Loucy (cell line): Measurements from ENCODE around the gene SLC46A2.

ENCODE experiments used
- H2AFZ ChIP-seq: fragments of 200-600 bp; sonication (generic); 2 replicates; pipeline ENCODE4 v1.6.0; 2016; ENCODE audit warnings: antibody characterized with exemption, mild to moderate bottlenecking, low read length, moderate library complexity
- H3F3A ChIP-seq: fragments of 200-600 bp; 2 replicates; pipeline ENCODE4 v1.6.0; 2016; ENCODE audit warnings: antibody characterized with exemption, low read depth, mild to moderate bottlenecking
- H3K27me3 ChIP-seq: fragments of 200-600 bp; sonication (generic); 2 replicates; pipeline ENCODE4 v1.6.1; 2014; ENCODE audit warnings: low read length, mild to moderate bottlenecking; ENCODE audit not compliant: insufficient read depth, poor library complexity, severe bottlenecking
- H3K36me3 ChIP-seq: fragments of 200-600 bp; sonication (generic); 2 replicates; pipeline ENCODE4 v1.6.1; 2016; ENCODE audit warnings: low read length; ENCODE audit not compliant: insufficient read depth
- H3K4me1 ChIP-seq: fragments of 200-600 bp; sonication (generic); 2 replicates; pipeline ENCODE4 v1.5.1; 2014; ENCODE audit warnings: low read length, mild to moderate bottlenecking; ENCODE audit not compliant: insufficient read depth, poor library complexity, severe bottlenecking
- H3K4me2 ChIP-seq: fragments of 200-600 bp; sonication (generic); 2 replicates; pipeline ENCODE4 v1.6.0; 2014; ENCODE audit warnings: antibody characterized with exemption, low read length, low read depth, mild to moderate bottlenecking; ENCODE audit not compliant: poor library complexity, severe bottlenecking
- H3K4me3 ChIP-seq: fragments of 200-600 bp; sonication (generic); 2 replicates; pipeline ENCODE4 v1.5.1; 2014; ENCODE audit warnings: low read length, mild to moderate bottlenecking, mixed read lengths; ENCODE audit not compliant: poor library complexity, severe bottlenecking
- H3K79me2 ChIP-seq: fragments of 200-600 bp; sonication (generic); 2 replicates; pipeline ENCODE4 v1.6.1; 2014; ENCODE audit warnings: low read length; ENCODE audit not compliant: insufficient read depth
- H3K9ac ChIP-seq: fragments of 200-600 bp; sonication (generic); 2 replicates; pipeline ENCODE4 v1.6.0; 2014; ENCODE audit warnings: mild to moderate bottlenecking, low read depth, low read length, moderate library complexity; ENCODE audit not compliant: poor library complexity, severe bottlenecking
- H3K9me2 ChIP-seq: fragments of 200-600 bp; sonication (generic); replicated peaks from 2 replicates; pipeline ENCODE4 v1.6.1; 2016; ENCODE audit warnings: low read depth, low read length, mixed read lengths
- H3K9me3 ChIP-seq: fragments of 200-600 bp; sonication (generic); 2 replicates; pipeline ENCODE4 v1.6.1; 2014; ENCODE audit warnings: mild to moderate bottlenecking, antibody characterized with exemption, low read length, low read depth; ENCODE audit not compliant: insufficient read depth
- H4K20me1 ChIP-seq: fragments of 200-600 bp; sonication (generic); 2 replicates; pipeline ENCODE4 v1.6.0; 2014; ENCODE audit warnings: antibody characterized with exemption, low read length, mild to moderate bottlenecking; ENCODE audit not compliant: insufficient read depth, poor library complexity, severe bottlenecking
- EZH2phosphoT487 ChIP-seq: fragments of 200-600 bp; IDR thresholded peaks from 2 replicates; pipeline ENCODE4 v1.6.1; 2018; ENCODE audit warnings: antibody characterized with exemption, mild to moderate bottlenecking, moderate library complexity, borderline replicate concordance
- TF ChIP-seq, protein P1 (sequence below): fragments of 200-600 bp; sonication (generic); conservative IDR thresholded peaks from 2 replicates; pipeline ENCODE4 v1.5.1; 2014; ENCODE audit warnings: mild to moderate bottlenecking, antibody characterized with exemption, low read length

The SLC46A2 gene

GRCh38 chr9:112912636-112913035 lies 22.0 kb upstream of the SLC46A2 start:
- H2AFZ ChIP-seq = no peak overlapping the region
- no peaks in the 10 kb centered on the region for H3F3A ChIP-seq
- no peak overlapping the region for H3K4me2 ChIP-seq
- H3K4me1 ChIP-seq = no peaks in the 10 kb centered on the region
- H3K9ac ChIP-seq = no peak overlapping the region
- no peaks in the 10 kb centered on the region for H3K9me2 ChIP-seq
- H4K20me1 ChIP-seq = no peaks in the 10 kb centered on the region
- no peaks in the 10 kb centered on the region for H3K36me3 ChIP-seq
- H3K9me3 ChIP-seq = no peaks in the 10 kb centered on the region
- no peak overlapping the region for H3K4me3 ChIP-seq
- H3K79me2 ChIP-seq = no peaks in the 10 kb centered on the region
- no peak for TF ChIP-seq EZH2phosphoT487
- TF ChIP-seq, protein P1, sequence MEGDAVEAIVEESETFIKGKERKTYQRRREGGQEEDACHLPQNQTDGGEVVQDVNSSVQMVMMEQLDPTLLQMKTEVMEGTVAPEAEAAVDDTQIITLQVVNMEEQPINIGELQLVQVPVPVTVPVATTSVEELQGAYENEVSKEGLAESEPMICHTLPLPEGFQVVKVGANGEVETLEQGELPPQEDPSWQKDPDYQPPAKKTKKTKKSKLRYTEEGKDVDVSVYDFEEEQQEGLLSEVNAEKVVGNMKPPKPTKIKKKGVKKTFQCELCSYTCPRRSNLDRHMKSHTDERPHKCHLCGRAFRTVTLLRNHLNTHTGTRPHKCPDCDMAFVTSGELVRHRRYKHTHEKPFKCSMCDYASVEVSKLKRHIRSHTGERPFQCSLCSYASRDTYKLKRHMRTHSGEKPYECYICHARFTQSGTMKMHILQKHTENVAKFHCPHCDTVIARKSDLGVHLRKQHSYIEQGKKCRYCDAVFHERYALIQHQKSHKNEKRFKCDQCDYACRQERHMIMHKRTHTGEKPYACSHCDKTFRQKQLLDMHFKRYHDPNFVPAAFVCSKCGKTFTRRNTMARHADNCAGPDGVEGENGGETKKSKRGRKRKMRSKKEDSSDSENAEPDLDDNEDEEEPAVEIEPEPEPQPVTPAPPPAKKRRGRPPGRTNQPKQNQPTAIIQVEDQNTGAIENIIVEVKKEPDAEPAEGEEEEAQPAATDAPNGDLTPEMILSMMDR = no peak
- H3K27me3 ChIP-seq = no peaks in the 10 kb centered on the region

DNA sequence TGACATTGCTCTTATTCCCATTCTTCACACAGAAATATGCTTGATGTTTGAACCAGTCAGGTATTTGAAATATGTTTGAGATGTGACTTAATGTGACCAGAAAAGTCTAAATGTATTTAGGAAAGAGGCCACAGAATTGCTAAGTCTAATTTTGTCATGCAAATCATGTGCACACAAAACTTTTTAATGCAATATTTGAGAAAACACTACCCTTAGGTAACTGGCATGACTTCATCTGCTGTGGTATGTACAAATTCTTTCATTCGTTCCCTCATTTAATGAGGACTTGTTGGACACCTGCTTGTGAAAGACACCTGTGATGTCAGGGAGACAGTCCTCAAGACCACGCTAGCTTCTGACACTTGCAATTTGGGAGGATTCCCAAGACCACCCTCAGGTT lies 21.1 kb upstream of the SLC46A2 start:
- Histone ChIP-seq H2AFZ (no peak overlapping the region), H3K9me3 (no peaks in the 10 kb centered on the region), H3K4me1 (no peaks in the 10 kb centered on the region), H4K20me1 (no peaks in the 10 kb centered on the region), H3K4me3 (no peak overlapping the region), H3K27me3 (no peaks in the 10 kb centered on the region), H3K9ac (no peak overlapping the region), H3K9me2 (no peaks in the 10 kb centered on the region), H3F3A (no peaks in the 10 kb centered on the region), H3K36me3 (no peaks in the 10 kb centered on the region), H3K79me2 (no peaks in the 10 kb centered on the region), H3K4me2 (no peak overlapping the region)
- TF ChIP-seq EZH2phosphoT487 = no peak
- TF ChIP-seq, protein P1 = no peak

GRCh38 chr9:112905084-112905483 lies 14.4 kb upstream of the SLC46A2 start:
- Histone ChIP-seq H3K9me3 (no peaks in the 10 kb centered on the region), H2AFZ (no peak overlapping the region), H4K20me1 (no peaks in the 10 kb centered on the region), H3K4me1 (no peaks in the 10 kb centered on the region), H3K9ac (no peak overlapping the region), H3F3A (no peaks in the 10 kb centered on the region), H3K36me3 (no peaks in the 10 kb centered on the region), H3K9me2 (no peaks in the 10 kb centered on the region), H3K79me2 (no peaks in the 10 kb centered on the region), H3K4me2 (no peak overlapping the region), H3K27me3 (no peaks in the 10 kb centered on the region), H3K4me3 (no peak overlapping the region)
- TF ChIP-seq, protein P1 = no peak
- TF ChIP-seq EZH2phosphoT487 = no peak
